Stimulated activated CD4-positive, alpha-beta T cell treated with anti-CD3 and anti-CD28 coated beads, TNF-alpha, amount 100 ng/mL, for 4 hours (primary cell): ENCODE data around the gene BRICD5.
"Not testable (repeated sequence)": the region's sequence is repeated elsewhere in the genome, so short reads cannot be mapped to it uniquely, and the experiment has no call there.

Source experiments
- DNase-seq, 3 experiments: peaks; one replicate each; pipeline ENCODE4 v3.0.0-alpha.2; 2020; ENCODE audit warnings: low read depth in 3 of 3

Gene BRICD5

GRCh38 chr16:2210386-2211365 lies at the start of gene BRICD5:
BRICD5 (minus strand) TSS chr16:2210863; CDS start chr16:2210833, 30 bp downstream.
- no peak for DNase-seq

GRCh38 chr16:2260250-2260649 lies 49.6 kb upstream of the BRICD5 start:
- DNase-seq = no peak

- DNase-seq = not testable (repeated sequence)
Measured at GRCh38 chr16:2258530-2258929, 47.9 kb upstream of the BRICD5 start.

- no peak for DNase-seq
Measured at GRCh38 chr16:2257726-2258125, 47.1 kb upstream of the BRICD5 start.

GRCh38 chr16:2256531-2257140 lies 46.0 kb upstream of the BRICD5 start:
- DNase-seq = no peak

- no peak for DNase-seq
Measured at GRCh38 chr16:2253293-2253692, 42.6 kb upstream of the BRICD5 start.

GRCh38 chr16:2252806-2253148 lies 42.1 kb upstream of the BRICD5 start:
- no peak for DNase-seq

- peak; percentile 57 to 70 (median 61) for DNase-seq
Measured at GRCh38 chr16:2251296-2252111, 40.8 kb upstream of the BRICD5 start, which contains the start of gene ECI1. ECI1 (minus strand) TSS chr16:2251587; CDS start chr16:2251566, 21 bp downstream.

- peak in 1 of 3 experiments; percentile 14 for DNase-seq
Measured at GRCh38 chr16:2250652-2251295, 40.1 kb upstream of the BRICD5 start.

GRCh38 chr16:2246301-2246885 lies 35.7 kb upstream of the BRICD5 start:
- DNase-seq = no peak

- DNase-seq = no peak
Measured at GRCh38 chr16:2244926-2245795, 34.5 kb upstream of the BRICD5 start.

GRCh38 chr16:2244301-2244700 lies 33.6 kb upstream of the BRICD5 start:
- DNase-seq = no peak

- DNase-seq = no peak
Measured at GRCh38 chr16:2243781-2244180, 33.1 kb upstream of the BRICD5 start.

GRCh38 chr16:2243031-2243528 lies 32.4 kb upstream of the BRICD5 start:
- DNase-seq = no peak

GRCh38 chr16:2242598-2242997 lies 31.9 kb upstream of the BRICD5 start:
- no peak for DNase-seq

- DNase-seq = not testable (repeated sequence)
Measured at GRCh38 chr16:2240331-2240730, 29.7 kb upstream of the BRICD5 start.

- DNase-seq = no peak
Measured at GRCh38 chr16:2238838-2239675, 28.4 kb upstream of the BRICD5 start.

GRCh38 chr16:2238150-2238837 lies 27.6 kb upstream of the BRICD5 start:
- no peak for DNase-seq
